22Rv1 (cell line): Measurements from ENCODE around the gene PIP5K1B.

ENCODE experiments used
- CTCF ChIP-seq: fragments of 450-650 bp; IDR thresholded peaks from 2 replicates; pipeline ENCODE4 v1.5.1; 2017; ENCODE audit warnings: mild to moderate bottlenecking
- ZFX ChIP-seq: fragments of 450-650 bp; IDR thresholded peaks from 2 replicates; pipeline ENCODE4 v1.6.1; 2017; ENCODE audit warnings: antibody characterized with exemption, borderline replicate concordance

- TF ChIP-seq CTCF (no peak), ZFX (no peak)
Measured at GRCh38 chr9:68964765-68965164, 259.7 kb downstream of the PIP5K1B start.
